NCI-H82 treated with DMSO at 0.1 percent for 48 hours (cell line): ENCODE measurements around the gene CYSLTR2.
"Not testable (repeated sequence)": the region's sequence is repeated elsewhere in the genome, so short reads cannot be mapped to it uniquely, and the experiment has no call there.

Experiments used
- DNase-seq: peaks from one replicate; lab custom pipeline; 2025; ENCODE audit not compliant: unreplicated experiment; lab: John Stamatoyannopoulos, UW

The CYSLTR2 gene

DNA sequence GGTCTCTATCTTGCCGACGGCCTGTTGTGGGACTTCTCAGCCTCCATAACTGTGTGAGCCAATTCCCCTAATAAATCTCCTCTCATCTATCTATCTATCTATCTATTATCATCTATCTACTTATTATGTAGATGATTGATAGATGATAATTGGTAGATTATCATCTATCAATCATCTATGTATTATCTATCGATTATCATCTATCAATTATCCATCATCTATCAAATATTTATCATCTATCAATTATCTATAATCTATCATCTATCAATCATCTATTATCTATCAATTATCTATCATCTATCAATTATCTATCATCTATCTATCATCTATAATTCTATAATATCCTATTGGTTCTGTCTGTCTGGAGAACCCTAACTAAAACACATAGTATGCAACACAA lies 33.5 kb downstream of the CYSLTR2 start:
- DNase-seq = no peak

- DNase-seq = no peak
Observed at GRCh38 chr13:48693998-48694397, 40.3 kb downstream of the CYSLTR2 start.

DNA sequence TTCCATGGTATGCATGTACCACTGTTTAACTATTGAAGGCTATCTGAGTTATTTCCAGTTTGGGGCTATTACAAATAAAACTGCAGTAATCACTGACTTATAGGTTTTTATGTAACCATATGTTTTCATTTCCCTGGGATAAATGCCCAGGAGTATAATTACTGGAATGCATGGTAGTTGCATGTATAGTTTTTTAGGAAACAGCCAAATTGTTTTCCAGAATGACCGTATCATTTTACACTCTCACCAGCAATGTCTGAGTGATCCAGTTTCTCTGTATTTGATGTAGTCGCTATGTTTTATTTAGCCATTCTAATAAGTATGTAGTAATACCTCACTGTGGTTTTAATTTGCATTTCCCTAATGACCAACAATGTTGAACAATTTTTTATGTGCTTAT lies 42.0 kb downstream of the CYSLTR2 start:
- DNase-seq = no peak

GRCh38 chr13:48696676-48697075 lies 42.9 kb downstream of the CYSLTR2 start:
- DNase-seq = not testable (repeated sequence)

DNA sequence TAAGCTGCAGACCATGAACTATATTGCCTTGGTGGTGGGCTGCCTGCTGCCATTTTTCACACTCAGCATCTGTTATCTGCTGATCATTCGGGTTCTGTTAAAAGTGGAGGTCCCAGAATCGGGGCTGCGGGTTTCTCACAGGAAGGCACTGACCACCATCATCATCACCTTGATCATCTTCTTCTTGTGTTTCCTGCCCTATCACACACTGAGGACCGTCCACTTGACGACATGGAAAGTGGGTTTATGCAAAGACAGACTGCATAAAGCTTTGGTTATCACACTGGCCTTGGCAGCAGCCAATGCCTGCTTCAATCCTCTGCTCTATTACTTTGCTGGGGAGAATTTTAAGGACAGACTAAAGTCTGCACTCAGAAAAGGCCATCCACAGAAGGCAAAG lies 53.7 kb downstream of the CYSLTR2 start:
- no peak for DNase-seq

DNA sequence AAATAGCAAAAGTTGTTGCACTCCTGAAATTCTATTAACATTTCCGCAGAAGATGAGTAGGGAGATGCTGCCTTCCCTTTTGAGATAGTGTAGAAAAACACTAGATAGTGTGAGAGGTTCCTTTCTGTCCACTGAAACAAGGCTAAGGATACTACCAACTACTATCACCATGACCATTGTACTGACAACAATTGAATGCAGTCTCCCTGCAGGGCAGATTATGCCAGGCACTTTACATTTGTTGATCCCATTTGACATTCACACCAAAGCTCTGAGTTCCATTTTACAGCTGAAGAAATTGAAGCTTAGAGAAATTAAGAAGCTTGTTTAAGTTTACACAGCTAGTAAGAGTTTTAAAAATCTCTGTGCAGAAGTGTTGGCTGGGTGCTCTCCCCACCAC lies 55.0 kb downstream of the CYSLTR2 start:
- DNase-seq = no peak

GRCh38 chr13:48709213-48709612 lies 55.5 kb downstream of the CYSLTR2 start:
- no peak for DNase-seq

- DNase-seq = no peak
Observed at GRCh38 chr13:48710160-48710559, 56.4 kb downstream of the CYSLTR2 start.

GRCh38 chr13:48712141-48712540 lies 58.4 kb downstream of the CYSLTR2 start:
- DNase-seq = no peak

- no peak for DNase-seq
Observed at GRCh38 chr13:48715977-48716376, 62.2 kb downstream of the CYSLTR2 start.

- DNase-seq = no peak
Observed at GRCh38 chr13:48720621-48721020, 66.9 kb downstream of the CYSLTR2 start.

DNA sequence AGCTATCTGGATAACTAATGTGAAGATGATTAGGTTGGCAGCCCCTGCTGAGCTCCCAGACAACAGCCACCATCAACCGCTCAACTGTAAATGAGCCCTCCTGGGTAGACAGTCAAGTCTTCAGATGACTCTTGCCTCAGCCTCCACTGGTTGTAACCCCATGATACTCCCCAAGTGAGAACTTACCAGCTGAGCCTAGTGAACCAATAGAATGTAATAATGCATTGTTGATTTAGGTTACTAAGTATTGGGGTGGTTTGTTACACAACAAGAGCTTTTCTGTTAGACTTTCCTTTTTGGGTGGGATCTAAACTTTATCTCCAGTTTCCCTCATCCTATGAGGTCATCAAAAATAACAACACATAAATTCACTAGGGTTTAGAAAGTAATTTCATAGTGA lies 69.4 kb downstream of the CYSLTR2 start:
- DNase-seq = no peak

- DNase-seq = no peak
Observed at GRCh38 chr13:48725271-48725670, 71.5 kb downstream of the CYSLTR2 start.

DNA sequence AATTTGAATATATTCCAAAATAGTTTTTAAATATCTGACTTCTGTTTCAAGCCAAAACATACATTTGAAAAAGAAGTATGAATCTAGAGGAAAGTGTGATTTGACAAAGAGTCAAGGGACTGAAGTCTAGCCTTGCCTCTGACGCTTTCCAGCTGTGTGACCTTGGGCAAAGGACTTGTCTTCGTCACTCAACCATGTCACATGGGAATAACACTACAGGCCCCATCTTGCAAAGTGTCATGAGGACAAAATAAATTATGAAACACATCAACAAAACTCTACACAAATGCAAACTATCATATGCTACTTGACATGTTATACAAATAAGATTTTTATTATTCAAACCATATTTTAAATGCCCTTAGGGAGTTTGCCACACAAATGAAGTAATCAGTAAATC lies 73.0 kb downstream of the CYSLTR2 start:
- no peak for DNase-seq

GRCh38 chr13:48727241-48728011 lies 73.7 kb downstream of the CYSLTR2 start:
- peak; percentile 96 for DNase-seq

GRCh38 chr13:48728226-48728625 lies 74.5 kb downstream of the CYSLTR2 start:
- DNase-seq = no peak

- no peak for DNase-seq
Observed at GRCh38 chr13:48728876-48729275, 75.1 kb downstream of the CYSLTR2 start.

DNA sequence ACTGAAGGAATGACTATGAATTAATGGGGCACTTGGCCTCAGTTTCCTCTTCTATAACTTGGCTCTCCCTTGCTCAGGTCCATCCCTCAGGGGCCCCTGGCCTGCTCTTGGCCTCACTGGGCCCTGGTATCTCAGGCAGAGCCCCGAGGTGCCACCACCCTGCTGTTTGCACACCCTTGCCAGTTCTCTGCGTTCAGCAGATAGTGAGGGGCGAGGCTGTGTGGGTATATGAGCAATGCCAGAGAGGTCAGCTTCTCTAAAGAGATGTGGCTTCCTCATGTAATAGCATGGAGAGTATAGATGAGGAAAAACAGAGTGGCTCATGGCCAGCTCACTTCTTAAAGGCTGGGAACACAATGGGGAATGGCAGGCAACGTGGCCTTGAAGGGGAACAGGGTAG lies 76.1 kb downstream of the CYSLTR2 start:
- no peak for DNase-seq

DNA sequence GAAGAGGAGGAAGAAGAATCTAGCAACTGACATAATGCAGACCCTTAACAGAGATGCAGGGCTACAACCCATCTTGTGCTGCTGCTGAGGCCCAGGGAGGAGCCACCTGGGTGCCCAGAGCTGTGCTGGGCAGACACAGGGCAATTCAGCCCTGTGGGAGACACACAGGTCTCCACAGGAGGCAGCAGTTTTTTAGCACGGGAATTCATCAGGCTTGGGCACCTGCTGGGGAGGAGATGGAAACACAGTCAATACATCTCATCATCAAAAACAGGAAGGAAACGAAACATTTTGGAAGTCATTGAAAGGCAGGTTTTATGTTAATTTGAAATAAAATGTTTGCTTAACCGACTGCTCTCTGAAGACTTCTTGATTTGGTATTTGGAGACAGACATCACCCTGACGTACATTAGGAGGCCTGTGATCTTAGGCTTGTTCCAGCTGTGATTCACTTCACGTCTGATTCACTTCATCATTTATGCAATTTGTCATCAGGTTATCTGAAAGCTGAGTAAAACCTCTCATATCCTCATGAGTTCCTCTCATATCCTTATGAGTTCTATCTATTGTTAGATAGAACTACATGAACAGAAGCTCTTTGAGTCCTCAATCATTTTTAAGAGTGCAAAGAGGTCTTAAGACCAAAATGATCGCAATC lies 77.4 kb downstream of the CYSLTR2 start:
- DNase-seq = no peak

GRCh38 chr13:48731957-48732569 lies 78.3 kb downstream of the CYSLTR2 start:
- no peak for DNase-seq

GRCh38 chr13:48733739-48734335 lies 80.1 kb downstream of the CYSLTR2 start:
- no peak for DNase-seq

DNA sequence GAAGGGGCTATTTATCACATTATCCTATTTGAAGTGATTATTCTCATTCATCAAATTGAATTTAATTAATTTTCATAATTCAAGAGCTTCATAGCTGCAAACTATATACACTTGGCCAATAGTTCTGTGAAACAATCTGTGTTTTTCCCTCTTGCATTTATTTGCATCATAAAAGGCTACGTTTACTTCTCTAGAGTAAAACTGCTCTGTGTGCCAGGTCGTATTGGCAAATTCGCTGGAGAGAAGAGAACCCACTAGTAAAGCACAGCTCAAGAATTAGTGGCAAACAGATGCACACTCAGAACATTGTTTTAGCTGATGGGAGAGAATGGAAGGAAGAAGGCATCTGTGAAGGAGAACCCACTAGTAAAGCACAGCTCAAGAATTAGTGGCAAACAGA lies 81.8 kb downstream of the CYSLTR2 start:
- DNase-seq = no peak
